NCI-H1105 treated with DMSO at 0.1 percent for 48 hours (cell line): ENCODE data around the gene PRIM2.
"Not testable (repeated sequence)": the region's sequence is repeated elsewhere in the genome, so short reads cannot be mapped to it uniquely, and the experiment has no call there.

Experiments
- DNase-seq: peaks from one replicate; lab custom pipeline; 2025; lab: John Stamatoyannopoulos, UW

Gene PRIM2

DNA sequence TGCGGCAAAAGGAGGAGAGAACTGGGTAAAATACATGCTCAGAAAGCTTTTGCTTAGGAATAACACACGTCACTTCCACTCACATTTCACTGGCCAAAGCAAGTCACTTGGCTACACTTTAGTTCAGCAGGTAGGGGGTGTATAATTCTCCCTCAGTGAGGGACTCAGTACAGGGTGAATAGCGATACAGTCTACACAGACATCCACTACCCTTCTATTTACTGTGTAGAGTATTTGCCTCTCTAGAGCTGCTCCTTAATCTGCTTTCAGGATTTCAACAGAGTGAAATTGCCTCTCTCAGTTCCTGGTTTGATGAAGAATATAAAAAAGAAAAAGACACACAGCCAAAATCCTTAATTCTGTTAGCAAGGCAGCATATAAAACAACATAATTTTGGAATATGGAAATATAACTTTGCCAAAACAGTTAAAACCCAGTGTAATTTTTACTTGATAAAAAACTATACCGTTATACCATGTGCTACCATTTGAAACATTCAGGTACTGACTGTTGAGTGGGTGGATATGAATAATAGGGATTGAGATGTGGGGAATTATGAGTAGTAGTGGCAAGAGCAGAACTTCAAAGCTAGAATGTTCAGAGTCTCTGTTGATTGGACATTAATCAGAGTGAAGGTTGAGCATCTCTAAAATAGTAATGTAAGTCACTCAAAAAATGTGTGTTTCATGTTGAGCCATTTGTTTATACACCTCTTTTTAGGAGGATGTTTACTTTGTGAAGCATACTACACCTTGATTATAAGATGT, 51.7 kb downstream of the PRIM2 start:
- not testable (repeated sequence) for DNase-seq

DNA sequence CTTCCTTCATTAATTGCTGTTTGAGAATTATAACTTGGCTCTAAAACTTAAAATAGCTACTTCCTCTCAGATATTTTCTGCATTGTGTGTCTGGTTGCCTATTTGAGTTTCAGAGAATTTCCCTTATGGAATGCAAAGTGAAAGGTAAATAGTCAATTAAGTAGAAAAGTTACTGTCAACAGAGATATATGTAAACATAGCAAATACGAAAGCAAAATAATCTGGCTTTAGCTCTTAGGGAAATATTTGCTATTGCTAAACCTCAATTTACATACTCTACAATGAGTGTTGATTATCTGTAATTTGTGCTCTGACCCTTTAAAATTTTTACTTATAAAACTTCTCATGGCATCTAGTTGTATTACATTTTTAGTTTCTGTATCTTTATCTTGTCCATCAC, 54.3 kb downstream of the PRIM2 start:
- DNase-seq = not testable (repeated sequence)

DNA sequence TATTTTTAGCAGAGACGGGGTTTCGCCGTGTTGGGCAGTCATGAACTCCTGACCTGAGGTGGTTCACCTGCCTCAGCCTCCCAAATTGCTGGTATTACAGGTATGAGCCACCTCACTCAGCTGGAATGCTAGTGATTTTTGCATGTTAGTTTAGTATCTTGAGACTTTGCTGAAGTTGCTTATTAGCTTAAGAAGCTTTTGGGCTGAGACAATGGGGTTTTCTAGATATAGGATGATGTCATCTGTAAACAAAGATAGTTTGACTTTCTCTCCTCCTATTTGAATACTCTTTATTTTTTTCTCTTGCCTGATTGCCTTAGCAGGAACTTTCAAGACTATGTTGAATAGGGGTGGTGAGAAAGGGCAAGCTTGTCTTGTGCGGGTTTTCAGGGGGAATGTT, 57.3 kb downstream of the PRIM2 start:
- DNase-seq = not testable (repeated sequence)

DNA sequence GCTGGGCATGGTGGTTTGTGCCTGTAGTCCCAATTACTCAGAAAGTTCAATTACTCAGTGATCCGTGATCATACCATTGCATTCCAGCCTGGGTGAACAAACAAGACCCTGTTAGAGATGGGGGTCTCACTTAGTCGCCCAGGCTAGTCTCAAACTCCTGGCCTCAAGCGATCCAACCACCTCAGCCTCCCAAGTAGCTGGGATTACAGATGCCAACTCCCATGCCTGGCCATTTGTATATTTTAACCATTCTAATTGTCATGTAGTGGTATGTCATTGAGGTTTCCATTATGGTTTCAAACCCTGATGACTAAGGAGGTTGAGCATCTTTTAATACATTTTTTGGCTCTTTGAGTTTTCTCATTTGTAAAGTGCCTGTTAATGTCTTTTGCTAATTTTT, 58.7 kb downstream of the PRIM2 start:
- DNase-seq = not testable (repeated sequence)

DNA sequence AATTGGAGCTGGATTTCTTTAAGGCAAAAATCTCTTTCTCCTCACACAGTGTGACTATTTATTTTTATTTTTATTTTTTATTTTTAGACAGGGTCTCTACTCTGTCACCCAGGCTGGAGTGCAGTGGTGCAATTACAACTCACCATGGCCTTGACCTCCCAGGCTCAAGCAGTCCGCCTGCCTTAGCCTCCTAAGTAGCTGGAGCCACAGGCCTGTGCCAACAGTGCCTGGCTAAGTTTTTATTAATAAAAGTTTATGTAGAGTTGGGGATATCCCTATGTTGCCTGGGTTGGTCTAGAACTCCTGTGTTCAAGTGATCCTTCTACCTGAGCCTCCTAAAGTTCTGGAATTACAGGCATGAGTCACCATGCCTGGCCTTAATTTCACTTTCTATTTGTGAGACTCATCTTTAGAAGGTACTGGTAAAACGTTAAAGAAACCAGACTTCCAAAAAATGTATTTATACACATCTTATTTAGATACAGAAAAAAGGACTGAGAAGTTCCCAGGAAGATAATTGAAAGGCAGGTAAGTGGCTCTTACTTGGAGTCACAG, 71.7 kb downstream of the PRIM2 start:
- DNase-seq = not testable (repeated sequence)

DNA sequence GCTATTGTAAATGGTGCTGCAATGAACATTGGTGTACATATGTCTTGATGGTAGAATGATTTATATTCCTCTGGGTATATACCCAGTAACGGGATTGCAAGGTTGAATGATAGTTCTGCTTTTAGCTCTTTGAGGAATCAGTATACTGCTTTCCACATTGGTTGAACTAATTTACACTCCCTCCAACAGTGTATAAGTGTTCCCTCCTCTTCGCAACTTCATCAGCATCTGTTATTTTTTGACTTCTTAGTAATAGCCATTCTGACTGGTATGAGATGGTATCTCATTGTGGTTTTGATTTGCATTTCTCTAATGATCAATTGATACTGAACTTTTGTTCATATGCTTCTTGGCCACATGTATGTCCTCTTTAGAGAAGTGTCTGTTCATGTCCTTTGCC, 73.4 kb downstream of the PRIM2 start:
- not testable (repeated sequence) for DNase-seq

DNA sequence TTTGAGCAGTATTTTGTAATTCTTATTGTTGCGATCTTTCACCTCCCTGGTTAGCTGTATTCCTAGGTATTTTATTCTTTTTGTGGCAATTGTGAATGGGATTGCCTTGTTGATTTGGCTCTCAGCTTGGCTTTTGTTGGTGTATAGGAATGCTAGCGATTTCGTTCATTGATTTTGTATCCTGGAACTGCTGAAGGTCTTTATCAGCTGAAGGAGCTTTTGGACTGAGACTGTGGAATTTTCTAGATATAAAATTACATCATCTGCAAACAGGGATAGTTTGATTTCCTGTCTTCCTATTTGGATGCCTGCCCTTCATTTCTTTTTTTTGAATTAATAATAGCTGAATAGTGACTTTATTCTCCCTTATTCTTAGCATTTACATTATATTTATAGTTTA, 74.6 kb downstream of the PRIM2 start:
- not testable (repeated sequence) for DNase-seq

DNA sequence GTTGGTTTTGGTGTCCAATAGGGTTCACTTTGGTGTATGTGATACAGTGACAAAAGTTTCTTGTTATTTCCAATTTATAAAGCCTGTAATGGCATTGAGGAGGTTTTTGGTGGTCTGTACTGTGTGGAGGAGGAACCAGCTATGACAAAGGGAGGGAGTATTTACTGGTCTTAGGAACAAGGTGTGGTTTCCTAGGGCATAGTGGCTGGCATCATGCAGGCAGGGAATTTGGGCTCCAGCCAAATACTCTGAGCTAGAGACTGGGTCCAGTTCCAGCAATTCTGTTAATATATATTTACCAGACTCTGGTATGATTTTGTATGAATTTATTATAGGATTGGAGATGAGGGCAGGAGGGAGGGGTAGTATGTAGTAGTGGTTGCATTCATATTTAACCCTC, 101.9 kb downstream of the PRIM2 start:
- DNase-seq = not testable (repeated sequence)

DNA sequence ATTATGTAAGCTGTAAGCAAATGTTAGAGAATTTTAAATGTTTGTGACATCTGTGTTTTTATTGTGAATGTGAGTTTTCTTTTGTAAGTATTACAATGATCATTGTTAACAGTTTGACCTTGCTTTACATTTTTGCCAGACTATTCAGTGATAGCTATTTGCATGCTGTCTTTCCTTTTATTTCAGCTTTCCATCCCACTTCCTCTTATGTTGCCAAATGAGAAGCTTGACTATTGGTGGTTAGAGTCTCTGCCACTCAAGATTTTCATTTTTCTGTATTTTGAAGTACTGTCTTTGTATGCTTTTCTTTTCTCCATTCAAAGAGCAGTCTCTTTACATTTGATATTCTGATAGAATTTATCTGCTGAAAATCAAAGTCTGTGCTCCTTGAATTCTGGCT, 104.1 kb downstream of the PRIM2 start:
- no peak for DNase-seq

DNA sequence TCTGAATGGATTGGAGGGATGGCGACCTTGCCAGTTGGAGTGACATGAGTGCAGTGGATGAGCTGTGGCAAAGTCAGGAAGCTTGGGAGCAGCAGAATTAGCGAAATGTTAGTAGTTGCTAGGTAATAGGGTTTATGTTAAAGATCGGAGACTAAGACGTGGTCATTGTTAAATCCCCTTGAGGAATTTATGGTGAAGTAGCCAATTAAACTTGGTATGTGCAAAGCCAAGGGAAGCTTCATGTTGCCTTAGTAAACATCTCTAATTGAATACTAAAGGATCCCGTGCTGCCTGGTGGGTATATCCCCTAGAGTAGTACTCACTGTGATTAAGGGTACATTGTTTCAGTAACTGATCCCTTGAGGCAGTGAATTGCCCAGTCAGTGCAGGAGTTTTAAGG, 106.0 kb downstream of the PRIM2 start:
- no peak for DNase-seq

DNA sequence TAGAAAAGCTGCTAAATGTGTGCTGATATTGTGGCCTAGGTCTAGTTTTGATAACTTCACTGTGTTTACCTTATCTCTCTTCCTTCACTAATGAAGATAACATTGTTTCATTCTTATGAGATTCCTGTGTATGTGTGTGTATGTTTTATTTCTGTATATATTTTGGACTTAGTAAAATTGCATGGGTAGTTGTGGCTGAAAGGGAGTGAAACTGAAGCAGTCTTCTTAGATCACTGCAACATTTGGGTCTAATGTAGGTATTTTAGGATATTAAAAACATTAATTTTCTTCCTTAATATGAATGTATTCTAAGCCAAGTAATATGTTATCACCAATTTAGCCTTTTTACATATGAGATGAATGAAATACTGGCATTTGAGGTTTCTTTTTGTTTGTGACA, 114.3 kb downstream of the PRIM2 start:
- DNase-seq = not testable (repeated sequence)

DNA sequence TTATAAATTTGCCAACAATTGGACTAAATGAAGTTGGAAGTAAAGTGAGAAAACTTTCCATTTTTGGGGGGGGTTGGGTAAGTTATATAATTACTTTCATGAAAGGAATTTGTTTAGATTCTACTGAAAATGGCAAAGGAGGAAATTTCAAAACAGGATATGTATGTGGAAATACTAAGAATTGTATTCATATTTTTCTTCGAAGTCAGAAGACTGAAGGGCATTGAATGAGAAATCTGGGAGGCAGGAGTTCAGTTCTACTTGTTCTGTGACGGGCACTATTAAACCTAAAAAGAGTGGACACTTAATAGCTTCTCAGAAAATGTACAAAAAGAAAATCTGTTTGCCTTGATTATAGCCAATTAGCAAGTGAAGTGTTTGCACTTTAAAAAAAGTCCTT, 114.7 kb downstream of the PRIM2 start:
- DNase-seq = no peak

DNA sequence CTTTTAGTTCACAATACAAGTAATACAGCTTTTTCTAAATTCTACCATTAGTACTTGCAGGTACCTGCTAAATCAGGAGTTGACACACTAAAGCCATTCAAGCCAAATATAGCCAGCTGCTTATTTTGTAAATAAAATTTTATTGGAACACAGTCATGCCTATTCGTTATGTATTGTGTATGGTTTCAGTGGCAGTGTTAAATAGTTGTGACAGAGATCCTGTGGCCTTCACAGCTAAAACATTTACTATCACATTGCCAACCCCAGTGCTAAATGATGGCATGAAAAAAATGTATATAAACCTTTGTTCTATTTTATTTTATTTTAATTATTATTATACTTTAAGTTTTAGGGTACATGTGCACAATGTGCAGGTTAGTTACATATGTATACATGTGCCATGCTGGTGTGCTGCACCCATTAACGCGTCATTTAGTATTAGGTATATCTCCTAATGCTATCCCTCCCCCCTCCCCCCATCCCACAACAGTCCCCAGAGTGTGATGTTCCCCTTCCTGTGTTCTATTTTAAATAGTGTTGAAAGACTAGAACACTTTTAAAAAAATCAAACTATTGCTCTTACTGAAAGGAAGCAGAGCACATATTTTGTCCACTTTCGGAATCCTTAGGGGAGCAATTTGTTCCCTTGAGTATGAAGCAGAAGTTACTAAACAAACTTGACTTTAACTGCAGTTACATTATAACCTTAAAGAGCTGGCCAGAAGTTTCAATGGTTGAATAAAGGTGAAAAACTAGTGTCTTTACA, 115.7 kb downstream of the PRIM2 start:
- DNase-seq = no peak

DNA sequence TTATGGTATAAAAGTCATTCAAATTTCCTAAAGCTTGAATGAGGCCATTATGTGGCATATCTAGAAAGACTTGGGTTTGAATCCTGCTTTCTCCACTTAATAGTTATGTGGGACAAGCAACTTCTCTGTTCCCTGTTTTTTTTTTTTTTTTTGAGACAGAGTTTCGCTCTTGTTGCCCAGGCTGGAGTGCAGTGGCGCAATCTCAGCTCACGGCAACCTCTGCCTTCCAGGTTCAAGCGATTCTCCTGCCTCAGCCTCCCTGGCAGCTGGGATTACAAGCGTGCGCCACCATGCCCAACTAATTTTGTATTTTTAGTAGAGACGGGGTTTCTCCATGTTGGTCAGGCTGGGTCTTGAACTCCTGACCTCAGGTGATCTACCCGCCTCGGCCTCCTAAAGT, 116.4 kb downstream of the PRIM2 start:
- not testable (repeated sequence) for DNase-seq

DNA sequence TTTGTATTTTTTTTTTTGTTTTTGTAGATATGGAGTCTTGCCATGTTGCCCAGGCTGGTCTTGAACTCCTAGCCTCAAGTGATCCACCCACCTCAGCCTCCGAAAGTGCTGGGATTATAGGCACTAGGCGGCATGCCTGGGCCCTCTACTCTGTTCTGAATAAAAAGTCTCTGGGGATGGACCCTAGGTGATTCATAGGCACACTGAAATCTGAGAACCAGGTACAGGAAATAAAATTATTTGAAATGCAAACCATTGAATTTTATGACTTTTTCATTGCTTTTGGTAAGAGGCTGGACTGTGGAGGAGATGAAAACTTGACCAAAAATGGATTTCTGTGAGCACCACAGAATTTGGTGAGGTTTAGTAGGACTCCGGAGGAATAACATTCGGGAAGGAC, 117.5 kb downstream of the PRIM2 start:
- no peak for DNase-seq

DNA sequence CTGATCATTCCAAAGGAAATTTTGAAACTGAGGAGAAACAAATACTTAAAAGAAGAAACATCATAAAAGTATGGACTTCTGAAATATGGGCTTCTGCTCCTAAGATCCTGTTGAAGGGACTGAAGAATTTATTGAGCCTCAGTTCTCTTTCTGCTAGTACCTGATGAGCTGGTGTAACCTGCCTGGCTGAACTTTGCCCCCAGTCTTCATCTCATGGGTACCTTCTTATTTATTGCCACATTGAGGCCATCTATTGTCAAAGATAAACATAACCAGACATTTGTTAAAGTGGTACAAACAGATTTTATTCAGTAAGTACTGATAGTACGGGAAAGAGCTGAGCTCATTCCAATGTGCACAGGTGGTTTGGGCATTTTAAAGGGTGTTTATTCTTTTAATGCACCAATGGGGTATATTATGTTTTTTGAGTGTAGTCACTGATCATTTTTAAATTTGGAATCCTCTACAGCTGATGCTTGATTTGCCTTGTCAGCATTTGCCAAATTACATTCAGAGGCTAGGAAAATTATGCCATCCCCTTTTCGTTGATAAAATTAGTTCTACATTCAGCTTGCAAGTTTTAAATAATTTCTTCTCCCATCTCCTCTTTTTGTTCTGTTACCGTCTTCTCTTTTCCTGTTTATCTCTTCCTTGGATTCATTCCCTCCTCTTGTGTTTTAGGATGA, 118.2 kb downstream of the PRIM2 start:
- DNase-seq = no peak

DNA sequence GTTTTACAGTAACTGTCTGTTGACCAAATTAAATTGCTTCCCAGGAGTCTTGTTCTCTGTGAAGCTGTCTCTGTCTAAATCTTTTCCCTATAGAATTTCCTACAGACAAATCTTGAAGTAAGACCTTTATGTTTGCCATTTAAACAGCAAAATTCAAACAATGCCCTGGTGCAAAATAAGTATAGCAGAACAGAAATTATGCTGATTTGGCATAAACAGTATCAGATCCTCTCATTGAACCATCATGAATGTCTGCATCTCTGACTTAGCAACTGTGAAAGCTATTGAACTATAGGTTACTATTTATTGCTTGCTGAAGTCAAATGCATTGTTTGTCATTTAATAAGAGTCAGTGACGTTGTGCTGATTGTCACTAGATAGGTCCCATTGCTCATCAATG, 123.3 kb downstream of the PRIM2 start:
- not testable (repeated sequence) for DNase-seq

DNA sequence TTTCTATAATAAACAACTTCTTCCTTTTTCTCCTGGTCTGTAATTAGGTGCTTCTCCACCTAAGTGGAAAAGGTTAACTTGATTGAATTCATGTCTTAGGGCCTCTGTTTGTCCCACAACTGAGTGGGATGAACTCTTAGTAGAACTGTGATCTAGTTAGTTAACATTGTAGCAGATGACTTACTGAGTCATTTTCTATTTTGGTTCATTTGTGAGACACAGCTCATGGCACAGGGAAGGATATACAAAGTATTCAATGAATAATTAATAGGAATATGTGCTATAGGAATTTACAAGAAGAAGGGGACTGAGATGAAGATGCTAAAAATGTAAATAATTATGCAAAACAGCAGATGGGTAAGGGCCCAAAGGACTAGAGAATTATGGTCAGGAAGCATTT, 124.7 kb downstream of the PRIM2 start:
- not testable (repeated sequence) for DNase-seq

DNA sequence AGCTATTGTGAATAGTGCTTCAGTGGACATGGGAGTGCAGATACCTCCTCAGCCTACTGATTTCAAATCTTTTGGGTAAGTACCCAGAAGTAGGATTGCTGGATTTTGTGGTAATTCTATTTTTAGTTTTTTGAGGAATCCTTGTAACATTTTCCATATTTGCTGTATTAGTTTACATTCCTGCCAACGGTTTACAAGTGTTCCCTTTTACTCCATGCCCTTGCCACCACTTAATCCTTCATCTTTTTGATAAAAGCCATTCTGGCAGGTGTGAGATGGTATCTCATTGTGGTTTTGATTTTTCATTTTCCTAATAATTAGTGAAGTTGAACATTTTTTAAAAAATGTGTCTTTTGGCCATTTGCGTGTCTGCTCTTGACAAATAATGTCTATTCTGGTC, 125.8 kb downstream of the PRIM2 start:
- not testable (repeated sequence) for DNase-seq

DNA sequence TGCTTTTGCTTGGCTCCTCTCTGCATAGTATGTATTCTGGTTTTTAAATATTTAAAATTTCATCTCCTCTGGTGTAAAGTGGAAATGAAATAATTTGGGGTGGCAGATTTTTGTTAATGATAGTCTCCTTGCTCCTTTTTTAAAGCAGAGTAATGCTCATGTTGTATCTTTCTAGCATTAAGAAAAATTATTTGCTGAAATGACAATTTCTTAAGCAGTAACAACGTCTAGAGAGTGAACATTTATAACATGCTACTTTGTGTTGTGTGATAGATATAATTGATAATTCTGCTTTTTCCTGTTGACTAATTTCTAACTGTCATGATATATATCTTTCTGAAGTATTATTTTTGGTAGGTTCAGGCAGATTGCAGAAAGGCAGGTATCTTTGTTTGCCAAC, 127.4 kb downstream of the PRIM2 start:
- DNase-seq = not testable (repeated sequence)

DNA sequence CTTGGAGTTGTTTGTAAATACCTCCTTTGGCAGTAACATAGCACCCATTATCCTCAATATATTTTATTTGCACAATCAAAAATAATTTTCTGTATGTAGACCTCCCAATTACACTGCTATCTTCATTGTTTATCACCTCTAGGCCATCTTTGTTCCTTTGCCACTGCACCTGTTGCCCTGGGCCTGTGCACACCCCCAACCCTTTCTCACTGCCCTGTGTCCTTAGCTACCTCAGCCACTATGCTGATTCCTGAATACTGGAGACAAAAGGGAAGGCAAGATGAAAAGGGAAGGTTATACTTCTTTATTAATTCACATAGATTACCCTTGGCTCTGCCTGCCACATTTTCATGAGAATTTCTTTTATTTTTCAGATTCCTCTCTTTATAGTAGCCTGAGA, 127.9 kb downstream of the PRIM2 start:
- DNase-seq = not testable (repeated sequence)

DNA sequence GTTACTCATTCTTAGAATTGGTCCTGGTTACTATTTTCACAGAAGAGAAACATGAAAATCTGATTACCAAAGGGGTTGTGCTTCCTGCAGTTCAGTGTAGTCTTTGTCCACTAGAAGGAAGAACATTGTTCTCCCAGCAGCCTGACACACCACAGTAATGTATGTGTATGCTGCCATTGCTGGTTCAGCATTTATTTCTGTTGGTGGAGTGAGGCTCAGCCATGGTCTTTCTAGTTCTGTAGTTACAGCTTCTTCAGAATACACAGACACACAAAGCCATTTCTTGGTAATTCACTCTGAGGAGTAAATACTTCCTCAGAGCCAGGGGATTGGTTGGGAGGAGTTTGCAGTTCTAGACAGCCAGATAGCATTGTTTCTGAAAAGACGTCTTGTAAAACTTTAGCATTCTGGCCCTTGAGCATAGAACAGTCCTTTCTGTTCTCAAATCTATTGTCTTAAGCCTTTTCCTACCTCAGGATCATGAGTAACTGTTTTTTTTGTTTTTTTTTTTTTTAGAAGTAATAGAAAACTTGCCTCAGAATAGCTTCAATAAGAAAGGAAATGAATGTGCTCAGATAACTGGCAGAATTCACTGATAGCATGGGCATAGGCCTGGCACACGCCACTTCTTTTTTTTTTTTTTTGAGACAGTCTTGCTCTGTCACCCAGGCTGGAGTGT, 128.5 kb downstream of the PRIM2 start:
- DNase-seq = not testable (repeated sequence)
